Stimulated activated CD4-positive, alpha-beta T cell treated with anti-CD3 and anti-CD28 coated beads, Interleukin-4, amount 100 ng/mL, for 1 hour (primary cell): Measurements from ENCODE around the gene SNAI1.
"Not testable (repeated sequence)": the region's sequence is repeated elsewhere in the genome, so short reads cannot be mapped to it uniquely, and the experiment has no call there.

Source experiments
- DNase-seq: peaks from one replicate; pipeline ENCODE4 v3.0.0-alpha.2; 2020

The SNAI1 gene

DNA sequence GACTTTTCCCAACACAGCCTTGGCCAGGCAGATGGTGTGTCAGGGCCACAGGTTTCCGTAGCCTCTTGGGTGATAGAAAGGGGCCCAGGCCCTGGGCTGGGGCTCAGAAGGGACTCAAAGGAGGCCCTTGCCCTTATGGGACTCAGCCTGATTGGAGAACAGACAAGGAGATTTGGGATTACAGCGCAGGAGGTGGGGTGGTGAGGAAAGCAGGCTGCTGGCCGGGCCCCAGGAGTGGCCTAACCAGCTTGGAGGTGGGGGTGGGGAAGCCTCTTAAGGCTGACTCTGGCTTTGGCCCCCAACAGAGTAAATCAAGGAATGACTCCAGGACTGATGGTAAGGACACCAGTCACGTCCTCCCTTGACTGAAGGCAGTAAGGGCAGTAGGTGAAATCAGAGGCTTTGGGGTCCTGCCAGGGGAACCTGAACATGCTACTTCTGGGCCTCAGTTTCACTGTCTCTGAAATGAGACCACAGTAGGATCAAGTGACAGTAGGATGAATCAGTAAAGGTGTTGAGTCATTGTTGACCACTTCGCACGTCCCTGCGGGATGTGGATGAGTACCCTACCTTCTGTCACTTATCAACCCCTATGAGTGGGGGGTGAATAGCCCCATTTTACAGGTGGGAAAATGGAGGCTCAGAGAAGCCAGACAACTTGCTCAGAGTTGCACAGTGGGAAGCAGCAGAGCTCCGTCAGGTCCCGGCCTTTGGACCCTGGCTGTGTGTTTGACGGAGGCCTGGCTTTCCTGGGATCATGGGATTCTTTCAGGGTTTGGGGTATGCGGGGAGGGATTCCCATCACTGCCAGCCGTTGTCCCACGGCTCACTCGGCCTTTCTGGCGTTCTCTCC is 4.5 kb downstream of the SNAI1 start:
- no peak for DNase-seq

DNA sequence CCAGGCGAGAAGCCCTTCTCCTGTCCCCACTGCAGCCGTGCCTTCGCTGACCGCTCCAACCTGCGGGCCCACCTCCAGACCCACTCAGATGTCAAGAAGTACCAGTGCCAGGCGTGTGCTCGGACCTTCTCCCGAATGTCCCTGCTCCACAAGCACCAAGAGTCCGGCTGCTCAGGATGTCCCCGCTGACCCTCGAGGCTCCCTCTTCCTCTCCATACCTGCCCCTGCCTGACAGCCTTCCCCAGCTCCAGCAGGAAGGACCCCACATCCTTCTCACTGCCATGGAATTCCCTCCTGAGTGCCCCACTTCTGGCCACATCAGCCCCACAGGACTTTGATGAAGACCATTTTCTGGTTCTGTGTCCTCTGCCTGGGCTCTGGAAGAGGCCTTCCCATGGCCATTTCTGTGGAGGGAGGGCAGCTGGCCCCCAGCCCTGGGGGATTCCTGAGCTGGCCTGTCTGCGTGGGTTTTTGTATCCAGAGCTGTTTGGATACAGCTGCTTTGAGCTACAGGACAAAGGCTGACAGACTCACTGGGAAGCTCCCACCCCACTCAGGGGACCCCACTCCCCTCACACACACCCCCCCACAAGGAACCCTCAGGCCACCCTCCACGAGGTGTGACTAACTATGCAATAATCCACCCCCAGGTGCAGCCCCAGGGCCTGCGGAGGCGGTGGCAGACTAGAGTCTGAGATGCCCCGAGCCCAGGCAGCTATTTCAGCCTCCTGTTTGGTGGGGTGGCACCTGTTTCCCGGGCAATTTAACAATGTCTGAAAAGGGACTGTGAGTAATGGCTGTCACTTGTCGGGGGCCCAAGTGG is 5.3 kb downstream of the SNAI1 start:
- DNase-seq = no peak

DNA sequence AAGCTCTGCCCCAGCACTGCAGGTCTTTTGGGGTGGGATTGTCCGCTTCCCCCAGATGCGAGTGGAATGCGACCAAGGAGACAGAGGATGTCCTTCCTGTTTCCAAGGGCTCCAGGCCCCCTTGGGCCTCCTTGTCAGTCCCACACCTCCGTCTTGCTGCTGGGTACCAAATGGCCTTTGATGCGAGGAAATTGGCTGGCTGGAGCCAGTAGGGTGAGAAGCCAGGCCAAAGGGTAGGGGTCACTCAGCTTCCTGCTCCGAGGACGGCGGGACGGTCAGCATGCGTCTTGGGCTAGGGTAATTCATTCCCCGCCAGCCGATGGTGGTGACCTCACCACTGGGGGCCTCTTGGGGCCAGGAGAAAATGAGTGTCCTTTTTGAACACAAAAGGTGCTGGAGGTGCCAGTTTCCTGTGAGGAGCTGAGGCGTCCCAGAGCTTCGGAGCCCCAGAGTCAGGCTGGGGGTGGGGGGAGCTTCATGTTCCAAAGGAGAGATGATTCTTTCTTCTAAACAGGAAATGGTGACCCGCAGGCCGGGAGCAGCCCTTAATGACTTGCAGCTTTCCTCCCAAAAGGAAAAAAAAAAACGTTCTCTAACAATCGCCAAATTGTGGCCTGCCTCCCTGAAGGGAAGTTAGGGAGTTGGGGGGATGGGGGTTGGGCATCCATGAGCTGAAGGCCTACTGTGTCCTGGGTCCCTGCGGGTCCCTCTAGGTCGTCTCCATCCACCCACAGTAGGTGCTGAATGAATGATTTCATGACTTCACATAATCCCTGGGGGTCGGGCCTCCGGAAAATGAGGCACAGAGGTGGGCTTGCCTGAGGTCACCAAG is 6.7 kb downstream of the SNAI1 start:
- no peak for DNase-seq

DNA sequence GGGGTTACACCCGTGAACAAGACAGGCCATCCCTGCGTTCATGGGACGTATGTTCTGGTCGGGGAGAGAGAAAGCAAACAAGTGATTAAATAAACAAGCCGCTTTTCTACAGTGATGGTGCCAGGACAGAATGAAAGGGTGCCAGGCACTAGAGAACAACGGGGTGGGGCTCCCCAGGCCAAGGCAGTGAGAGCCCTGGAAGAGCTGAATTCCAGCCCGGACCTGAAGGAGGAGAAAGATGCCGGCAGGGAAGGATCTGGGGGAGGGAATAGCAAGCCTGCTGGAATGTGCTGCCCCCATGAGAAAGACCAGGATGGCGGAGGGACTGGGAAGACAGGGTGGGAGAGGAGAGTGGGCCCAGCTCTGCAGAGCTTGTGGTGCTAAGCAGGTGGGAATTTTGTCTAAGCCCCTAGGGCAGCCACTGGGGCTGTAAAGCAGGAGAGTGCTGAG is 7.5 kb downstream of the SNAI1 start:
- DNase-seq = no peak

DNA sequence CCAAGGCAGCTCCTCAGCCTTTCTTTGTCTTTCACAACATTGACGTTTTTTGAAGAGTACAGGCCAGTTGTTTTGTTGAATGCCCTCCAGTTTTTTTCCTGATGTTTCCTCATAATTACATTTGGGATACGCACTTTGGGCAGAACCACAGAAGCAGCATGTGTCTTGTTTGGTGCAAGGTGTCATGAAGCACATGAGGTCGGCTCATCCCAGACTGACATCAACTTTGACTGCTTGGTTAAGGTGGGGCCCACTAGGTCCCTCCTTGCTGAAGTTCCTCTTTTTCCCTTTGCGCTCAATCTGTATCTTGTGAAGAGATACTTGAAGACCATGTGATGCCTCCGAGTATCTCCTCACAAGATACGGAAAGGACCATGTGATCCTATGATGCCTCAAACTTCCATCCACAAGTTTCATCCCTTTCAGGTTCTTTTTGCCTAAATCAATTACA is 10.5 kb downstream of the SNAI1 start:
- DNase-seq = no peak

DNA sequence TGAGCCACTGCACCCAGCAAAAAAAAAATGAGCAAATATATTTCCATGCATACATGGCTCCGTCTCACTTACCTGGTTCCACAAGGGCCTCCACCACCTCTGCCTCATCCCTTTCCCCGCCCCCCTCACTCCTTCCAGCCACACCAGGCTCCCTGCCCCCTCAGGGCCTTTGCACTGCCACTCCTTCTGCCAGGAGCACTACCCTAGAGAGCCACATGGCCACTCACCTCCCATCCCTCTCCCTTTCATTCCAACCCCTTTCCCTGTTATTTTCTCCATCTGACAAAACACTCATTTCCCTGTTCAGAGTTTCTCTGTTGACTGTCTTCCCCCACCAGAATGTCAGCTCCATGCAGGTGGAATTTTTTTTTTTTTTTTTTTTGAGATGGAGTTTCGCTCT is 12.8 kb downstream of the SNAI1 start:
- no peak for DNase-seq

DNA sequence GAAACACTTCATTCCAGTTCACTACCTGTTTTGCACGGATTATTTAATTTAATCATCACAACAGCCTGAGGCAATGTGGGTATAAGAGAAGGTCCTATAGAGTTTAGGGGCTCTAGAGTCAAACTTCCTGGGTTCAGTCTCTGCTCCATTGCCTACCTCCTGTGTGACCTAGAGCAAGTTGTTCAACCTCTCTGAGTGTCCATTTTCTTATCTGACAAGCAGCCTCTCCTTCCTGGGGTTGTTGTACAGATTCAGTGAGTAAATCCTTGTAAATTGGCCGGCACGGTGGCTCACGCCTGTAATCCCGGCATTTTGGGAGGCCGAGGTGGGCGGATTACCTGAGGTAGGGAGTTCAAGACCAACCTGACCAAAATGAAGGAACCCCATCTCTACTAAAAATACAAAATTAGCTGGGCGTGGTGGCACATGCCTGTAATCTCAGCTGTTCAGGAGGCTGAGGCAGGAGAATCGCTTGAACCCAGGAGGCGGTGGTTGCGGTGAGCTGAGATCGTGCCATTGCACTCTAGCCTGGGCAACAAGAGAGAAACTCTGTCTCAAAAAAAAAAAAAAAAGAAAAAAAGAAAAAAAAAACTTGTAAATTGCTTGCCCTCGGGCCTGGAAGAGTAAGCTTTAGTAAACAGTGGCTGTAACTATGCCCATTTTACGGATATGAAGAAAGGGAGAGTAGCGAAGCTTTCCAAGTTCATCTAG is 15.9 kb downstream of the SNAI1 start:
- DNase-seq = not testable (repeated sequence)

DNA sequence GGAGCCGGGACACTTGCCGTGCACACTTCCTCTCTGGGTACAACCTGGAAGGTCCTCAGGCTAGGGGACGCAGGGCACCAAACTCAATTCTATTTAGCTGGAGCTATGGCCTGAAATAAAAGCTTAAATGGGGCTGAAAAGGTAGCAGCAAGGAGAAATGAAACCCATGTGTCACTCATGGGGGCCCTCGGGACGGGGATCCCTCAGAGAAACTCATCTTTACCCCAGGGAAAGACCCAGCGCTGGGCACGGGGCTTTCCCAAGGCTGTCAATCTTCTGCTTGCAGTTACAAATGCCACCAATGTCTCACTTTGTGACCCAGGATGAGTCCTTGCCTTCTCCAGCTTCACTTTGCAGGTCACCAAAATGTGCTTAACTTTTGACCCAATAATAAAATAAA is 16.5 kb downstream of the SNAI1 start:
- peak; percentile 29 for DNase-seq

DNA sequence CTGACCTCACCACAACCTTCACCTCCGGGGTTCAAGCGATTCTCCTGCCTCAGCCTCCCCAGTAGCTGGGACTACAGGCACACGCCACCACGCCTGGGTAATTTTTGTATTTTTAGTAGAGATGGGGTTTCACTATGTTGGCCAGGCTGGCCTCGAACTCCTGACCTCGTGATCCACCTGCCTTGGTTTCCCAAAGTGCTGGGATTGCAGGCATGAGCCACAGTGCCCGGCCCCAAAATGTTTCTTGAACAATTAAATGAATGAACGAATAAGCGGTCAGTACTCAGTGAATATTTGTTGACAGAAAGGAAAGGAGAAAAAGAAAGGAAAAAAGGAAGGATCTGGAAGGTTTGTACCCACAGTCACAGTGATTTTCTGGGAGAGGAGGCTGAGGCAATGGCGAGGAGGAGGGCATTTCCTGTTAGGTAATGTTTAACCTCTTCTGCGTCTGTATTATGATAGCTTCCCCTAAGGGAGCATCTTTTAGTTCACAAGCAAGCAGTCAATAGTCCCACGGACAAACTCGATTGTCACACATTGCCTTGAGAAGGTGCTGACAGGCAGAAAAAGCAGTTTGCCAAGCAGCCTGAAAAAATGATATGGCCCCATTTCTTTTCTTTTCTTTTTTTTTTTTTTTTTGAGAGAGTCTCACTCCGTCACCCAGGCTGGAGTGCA is 17.9 kb downstream of the SNAI1 start:
- not testable (repeated sequence) for DNase-seq

DNA sequence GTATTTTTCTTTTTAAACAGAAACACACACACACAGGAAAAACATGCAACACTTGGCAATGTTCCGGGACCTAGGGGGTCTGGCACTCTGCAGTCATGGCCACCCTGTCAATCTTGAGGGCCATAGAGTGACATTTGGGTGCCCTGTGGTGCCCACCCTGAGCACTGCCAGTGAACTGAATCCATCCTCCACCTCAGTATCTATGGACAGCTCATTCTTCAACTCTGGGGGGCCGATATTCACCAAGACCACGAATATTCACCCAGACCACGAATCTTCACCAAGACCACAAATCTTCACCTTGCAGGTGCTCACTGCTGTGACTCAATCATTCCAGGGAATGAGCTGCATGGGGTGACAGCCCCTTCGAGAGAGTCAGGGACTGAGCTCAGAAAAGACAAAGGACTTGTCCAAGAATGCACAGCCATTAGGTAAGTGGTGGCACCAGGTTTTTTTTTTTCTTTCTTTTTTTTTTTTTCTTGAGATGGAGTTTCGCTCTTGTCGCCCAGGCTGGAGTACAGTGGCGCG is 19.1 kb downstream of the SNAI1 start:
- no peak for DNase-seq

DNA sequence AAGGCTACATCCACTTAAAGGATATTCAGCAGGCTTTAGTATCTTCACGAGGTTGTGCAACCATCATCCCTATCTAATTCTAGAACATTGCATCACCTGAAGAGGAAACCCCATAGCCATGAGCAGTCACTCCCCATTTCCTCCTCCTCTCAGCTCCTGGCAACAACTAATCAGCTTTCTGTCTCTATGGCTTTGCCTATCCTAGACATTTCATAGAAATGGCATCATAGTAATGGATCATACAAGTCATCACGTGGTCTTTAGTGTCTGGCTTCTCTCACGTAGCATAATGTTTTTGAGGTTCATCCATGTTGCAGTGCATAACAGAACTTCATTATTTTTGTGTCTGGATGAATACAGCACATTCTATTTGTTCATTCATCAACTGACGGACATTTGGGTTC is 20.5 kb downstream of the SNAI1 start:
- no peak for DNase-seq

DNA sequence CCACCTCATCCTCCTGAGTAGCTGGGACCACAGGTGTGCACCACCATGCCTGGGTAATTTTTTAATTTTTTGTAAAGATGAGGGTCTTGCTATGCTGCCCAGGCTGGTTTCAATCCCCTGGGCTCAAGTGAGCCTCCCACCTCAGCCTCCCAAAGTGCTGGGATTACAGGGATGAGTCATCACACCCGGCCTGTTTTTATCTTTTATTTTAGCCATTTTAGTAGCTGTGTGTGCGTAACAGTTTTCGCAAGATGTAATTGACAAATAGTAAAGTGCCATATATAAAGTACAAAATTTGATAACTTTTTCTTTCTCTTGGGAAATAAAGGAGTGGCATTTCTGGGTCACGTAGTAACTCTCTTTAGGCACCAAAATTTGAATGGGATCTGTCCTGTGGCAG is 21.4 kb downstream of the SNAI1 start:
- DNase-seq = no peak

DNA sequence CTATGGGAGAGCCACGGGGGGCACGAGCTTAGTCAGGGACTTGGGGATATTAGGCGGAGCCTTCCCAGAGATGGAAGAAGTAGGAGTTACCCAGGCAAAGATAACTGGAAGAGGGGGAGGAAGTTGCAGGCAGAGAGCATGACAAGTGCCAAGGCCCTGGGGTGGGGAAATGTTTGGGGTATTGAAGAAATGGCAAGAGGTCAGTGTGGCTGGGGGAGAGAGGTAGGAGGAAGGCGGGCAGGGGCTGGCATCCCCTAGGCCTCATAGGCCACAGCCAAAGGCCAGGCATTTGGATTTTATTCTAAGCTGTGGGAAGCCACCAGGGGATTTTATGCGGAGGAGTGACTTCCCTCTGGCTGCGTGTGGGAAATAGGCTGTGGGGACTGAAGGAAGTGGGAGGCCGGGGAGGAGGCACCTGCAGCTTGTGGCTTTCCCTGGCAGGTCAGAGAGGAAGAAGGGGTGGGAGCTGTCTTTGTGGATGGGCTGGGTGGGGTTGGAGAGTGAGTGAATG is 22.7 kb downstream of the SNAI1 start:
- DNase-seq = no peak

DNA sequence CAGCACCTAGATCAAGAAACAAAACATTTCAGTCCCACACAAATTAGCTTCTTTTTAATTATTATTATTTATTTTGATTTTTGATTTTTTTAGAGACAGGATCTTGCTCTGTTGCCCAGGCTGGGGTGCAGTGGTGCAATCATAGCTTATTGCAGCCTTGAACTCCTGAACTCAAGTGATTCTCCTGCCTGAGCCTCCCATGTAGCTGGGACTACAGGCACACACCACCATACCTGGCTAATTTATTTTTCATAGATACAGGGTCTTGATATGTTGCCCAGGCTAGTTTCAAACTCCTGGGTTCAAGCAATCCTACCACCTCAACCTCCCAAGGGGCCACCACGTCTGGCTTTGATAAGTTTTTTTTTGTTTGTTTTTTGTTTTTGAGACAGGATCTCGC is 24.6 kb downstream of the SNAI1 start:
- DNase-seq = no peak

DNA sequence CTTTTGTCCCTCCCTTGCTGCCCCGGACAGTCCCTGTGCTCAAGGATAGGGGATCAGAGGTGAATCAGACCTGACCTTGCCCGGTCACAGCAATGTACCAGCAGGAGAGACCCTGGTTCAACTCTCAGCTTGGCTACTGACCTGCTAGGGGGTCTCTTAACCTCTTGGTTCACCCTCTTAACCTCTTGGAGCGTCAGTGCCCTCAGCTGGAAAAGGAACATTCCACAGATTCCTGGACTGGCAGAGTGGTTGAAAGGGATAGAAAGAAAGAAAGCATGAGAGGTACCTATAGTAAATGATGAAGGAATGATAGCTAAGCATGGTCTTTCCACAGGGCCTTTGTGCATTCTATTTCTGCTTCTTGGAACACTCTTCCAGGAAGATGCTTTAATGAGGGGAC is 25.2 kb downstream of the SNAI1 start:
- no peak for DNase-seq

DNA sequence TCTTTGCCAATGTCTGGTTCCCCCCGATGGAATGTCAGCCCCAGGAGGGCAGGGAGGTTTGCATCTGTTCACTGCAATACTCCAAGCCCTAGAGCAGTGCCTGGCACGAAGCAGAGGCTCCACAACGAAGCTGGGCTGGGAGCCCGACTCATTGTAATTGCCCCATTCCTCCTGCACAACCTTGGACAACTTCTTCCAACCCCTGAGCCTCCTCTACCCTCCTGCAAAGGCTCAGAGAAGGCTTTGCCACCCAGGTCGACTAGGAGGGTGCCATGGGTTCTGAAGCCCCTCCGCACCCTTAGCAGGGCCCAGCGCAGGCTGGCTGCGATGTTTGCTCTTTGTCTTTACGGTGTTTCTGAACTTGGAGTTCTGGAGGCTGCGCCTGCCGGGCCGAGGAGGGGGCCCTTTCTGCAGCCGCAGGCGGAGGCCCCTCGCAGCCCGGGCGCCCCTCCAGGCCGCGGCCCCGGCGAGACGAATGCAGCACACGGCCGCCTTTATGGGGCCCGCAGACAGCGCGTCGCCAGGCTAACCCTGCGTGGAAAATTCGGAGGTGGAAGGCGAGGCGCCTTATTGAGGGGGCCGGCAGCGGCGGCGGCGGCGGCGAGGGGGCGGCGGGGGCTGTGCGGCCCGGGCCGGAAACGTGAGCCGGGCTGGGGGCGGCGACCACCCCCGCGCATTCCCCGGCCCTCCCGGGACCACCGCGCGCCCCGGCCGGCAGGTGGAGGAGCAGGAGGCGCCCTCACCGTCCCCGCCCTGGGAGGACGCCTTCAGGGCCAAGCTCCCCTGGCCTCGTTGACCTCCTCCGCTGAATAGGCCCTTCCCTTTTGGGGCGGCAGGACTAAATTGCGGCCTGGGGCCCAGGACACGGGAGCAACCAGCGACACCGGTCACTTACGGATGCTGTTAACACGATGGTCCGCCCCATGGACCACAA is 27.0 kb downstream of the SNAI1 start:
- DNase-seq = no peak

DNA sequence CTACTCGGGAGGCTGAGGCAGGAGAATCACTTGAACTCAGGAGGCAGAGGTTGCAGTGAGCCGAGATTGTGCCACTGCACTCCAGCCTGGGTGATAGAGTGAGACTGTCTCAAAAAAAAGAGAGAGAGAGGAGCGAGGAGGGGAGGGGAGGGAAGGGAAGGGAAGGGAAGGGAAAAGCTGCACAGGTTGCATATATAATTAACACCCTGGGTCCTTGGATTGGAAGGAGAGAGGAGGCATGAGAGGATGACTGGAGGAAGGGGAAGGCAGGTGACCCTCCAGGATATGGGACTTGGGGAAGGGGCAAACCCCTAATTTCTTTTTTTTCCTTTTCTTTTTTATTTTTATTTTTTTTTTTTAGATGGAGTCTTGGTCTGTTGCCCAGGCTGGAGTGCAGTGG is 28.8 kb downstream of the SNAI1 start:
- not testable (repeated sequence) for DNase-seq

DNA sequence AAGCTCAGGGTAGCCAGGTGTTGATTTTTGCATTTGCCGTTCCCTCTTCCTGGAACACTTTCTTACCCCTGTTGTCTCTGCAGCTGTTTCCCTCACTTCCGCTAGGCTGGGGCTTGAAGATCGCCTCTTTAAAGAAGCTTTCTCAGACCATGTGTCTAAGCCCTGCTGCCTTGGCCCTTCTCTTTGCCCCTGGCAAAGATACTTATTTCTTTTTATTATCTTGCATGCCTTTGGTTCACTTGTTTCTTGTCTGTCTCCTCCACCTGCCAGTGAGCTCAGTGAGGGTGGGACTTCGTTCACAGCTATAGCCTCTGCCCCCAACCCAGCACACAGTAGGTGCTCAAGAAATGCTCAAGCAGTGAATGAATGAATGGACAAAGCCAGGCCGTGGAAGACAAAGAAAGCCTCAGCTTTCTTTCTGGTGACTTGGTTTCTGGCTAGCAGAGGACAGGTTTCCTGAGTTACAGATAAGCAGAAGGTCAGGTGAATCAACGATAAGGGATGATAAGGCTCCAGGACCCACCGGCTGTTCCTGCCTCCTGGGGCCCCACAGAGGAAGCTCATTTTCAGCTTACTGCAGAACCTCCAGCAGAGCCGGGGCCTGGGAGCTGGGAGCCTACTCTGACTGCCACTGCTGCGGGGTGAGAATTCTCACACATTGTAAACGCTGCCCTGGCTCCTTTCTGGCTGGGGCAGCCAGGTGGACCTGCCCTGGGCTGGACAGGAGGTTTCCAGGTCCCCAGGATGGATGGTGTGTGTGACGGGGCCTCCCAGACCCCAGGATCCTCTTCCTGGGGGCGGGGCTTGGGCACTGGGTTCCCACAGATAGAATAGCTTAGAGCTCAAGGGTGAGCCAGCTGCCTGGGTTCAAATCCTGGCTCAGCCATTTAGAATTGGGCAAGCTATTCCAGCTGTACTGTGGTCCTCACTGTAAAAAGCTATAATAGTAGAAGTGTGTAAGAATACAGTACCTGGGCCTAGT is 29.8 kb downstream of the SNAI1 start:
- DNase-seq = no peak

DNA sequence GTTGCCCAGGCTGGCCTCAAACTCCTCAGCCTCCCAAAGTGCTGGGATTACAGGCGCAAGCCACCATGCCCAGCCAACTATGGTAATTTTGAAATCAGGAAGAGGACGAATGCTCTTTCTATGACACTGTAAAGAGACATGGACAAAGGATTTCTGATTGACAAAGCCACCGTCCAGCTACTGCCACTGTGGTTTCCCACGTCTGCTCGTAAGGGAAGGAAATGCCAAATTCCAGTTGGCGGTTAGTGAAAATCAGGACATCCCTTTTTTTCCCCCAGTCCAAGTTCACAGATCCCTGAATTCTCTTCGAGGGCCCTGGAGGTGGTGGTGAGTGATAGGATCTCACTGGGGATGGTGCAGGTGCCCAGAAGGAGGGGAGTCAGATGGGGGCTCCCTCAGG is 31.2 kb downstream of the SNAI1 start:
- no peak for DNase-seq
